ENCODE data around the gene PCSK5. TPM values are rescaled to one million over a fixed set of nuclear protein-coding genes. Genes with fewer than 3 reads are reported as not detected.

The PCSK5 gene
- polyA plus RNA-seq, 1 donor from 2014 or later: 1.7 TPM

- Histone ChIP-seq H3K36me3 (ENCODE audit: insufficient read depth, low read length) (no peaks in the 10 kb centered on the region), H3K9ac (ENCODE audit: low read length) (no peak overlapping the region), H3K27ac (ENCODE audit: low read length) (no peak overlapping the region), H3K27me3 (ENCODE audit: insufficient read depth, low read depth, low read length) (no peaks in the 10 kb centered on the region), H3F3A (ENCODE audit: insufficient read depth, low read length, poor library complexity, severe bottlenecking) (no peaks in the 10 kb centered on the region), H3K9me2 (ENCODE audit: insufficient read depth, low read length) (no peaks in the 10 kb centered on the region), H3K4me2 (ENCODE audit: low read length) (no peak overlapping the region), H3K4me3 (ENCODE audit: low read length) (no peak overlapping the region), H2AFZ (ENCODE audit: low read depth, low read length) (no peak overlapping the region), H4K20me1 (ENCODE audit: insufficient read depth) (no peaks in the 10 kb centered on the region), H3K9me3 (ENCODE audit: low read length) (no peaks in the 10 kb centered on the region), H3K79me2 (replicated peaks; ENCODE audit: insufficient read depth, low read length) (no peaks in the 10 kb centered on the region)
- TF ChIP-seq RAD21 (conservative IDR thresholded peaks at IDR 0.05) (no peak), EP300 (conservative IDR thresholded peaks at IDR 0.05; ENCODE audit: poor library complexity, severe bottlenecking) (no peak), CTCF (IDR thresholded peaks at IDR 0.05; ENCODE audit: poor library complexity, severe bottlenecking) (no peak), POLR2AphosphoS5 (IDR thresholded peaks at IDR 0.05) (no peak), SMC3 (conservative IDR thresholded peaks at IDR 0.05; ENCODE audit: poor library complexity) (no peak), TAF1 (IDR thresholded peaks at IDR 0.05; ENCODE audit: low read depth) (no peak), MXI1 (conservative IDR thresholded peaks at IDR 0.05; ENCODE audit: poor library complexity, severe bottlenecking) (no peak), REST (IDR thresholded peaks at IDR 0.05; ENCODE audit: borderline replicate concordance) (no peak), EZH2 (IDR thresholded peaks at IDR 0.05; ENCODE audit: borderline replicate concordance, insufficient read depth, low read length, poor library complexity, severe bottlenecking) (no peak)
These were observed 153.9 kb downstream of the PCSK5 start for GRCh38 chr9:76044266-76044819.

GRCh38 chr9:76045221-76045620, 154.7 kb downstream of the PCSK5 start:
- no peak overlapping the region for H2AFZ ChIP-seq (ENCODE audit: low read depth, low read length)
- no peak overlapping the region for H3K4me3 ChIP-seq (ENCODE audit: low read length)
- no peak for TF ChIP-seq CTCF (IDR thresholded peaks at IDR 0.05; ENCODE audit: poor library complexity, severe bottlenecking)
- no peak for TF ChIP-seq POLR2AphosphoS5 (IDR thresholded peaks at IDR 0.05)
- no peak for TF ChIP-seq RAD21 (conservative IDR thresholded peaks at IDR 0.05)
- no peak for TF ChIP-seq SMC3 (conservative IDR thresholded peaks at IDR 0.05; ENCODE audit: poor library complexity)
- TF ChIP-seq EP300 (conservative IDR thresholded peaks at IDR 0.05; ENCODE audit: poor library complexity, severe bottlenecking): no peak
- no peak for TF ChIP-seq REST (IDR thresholded peaks at IDR 0.05; ENCODE audit: borderline replicate concordance)
- TF ChIP-seq MXI1 (conservative IDR thresholded peaks at IDR 0.05; ENCODE audit: poor library complexity, severe bottlenecking): no peak
- no peak for TF ChIP-seq TAF1 (IDR thresholded peaks at IDR 0.05; ENCODE audit: low read depth)
- TF ChIP-seq EZH2 (IDR thresholded peaks at IDR 0.05; ENCODE audit: borderline replicate concordance, insufficient read depth, low read length, poor library complexity, severe bottlenecking): no peak
- H3K79me2 ChIP-seq (replicated peaks; ENCODE audit: insufficient read depth, low read length): no peaks in the 10 kb centered on the region
- H4K20me1 ChIP-seq (ENCODE audit: insufficient read depth): no peaks in the 10 kb centered on the region
- no peak overlapping the region for H3K9ac ChIP-seq (ENCODE audit: low read length)
- no peaks in the 10 kb centered on the region for H3K27me3 ChIP-seq (ENCODE audit: insufficient read depth, low read depth, low read length)
- no peak overlapping the region for H3K27ac ChIP-seq (ENCODE audit: low read length)
- no peaks in the 10 kb centered on the region for H3F3A ChIP-seq (ENCODE audit: insufficient read depth, low read length, poor library complexity, severe bottlenecking)
- H3K4me2 ChIP-seq (ENCODE audit: low read length): no peak overlapping the region
- no peaks in the 10 kb centered on the region for H3K36me3 ChIP-seq (ENCODE audit: insufficient read depth, low read length)
- no peaks in the 10 kb centered on the region for H3K9me2 ChIP-seq (ENCODE audit: insufficient read depth, low read length)
- H3K9me3 ChIP-seq (ENCODE audit: low read length): no peaks in the 10 kb centered on the region

Data from neural cell (in vitro differentiated cells).